Esophagus squamous epithelium (tissue), 4 donors: ENCODE measurements around the gene PLD5.

Experiments used
- POLR2A ChIP-seq, 4 donors: fragments of 450-650 bp; IDR thresholded peaks; one replicate each; pipeline ENCODE4 v1.6.1; 2017; ENCODE audit warnings: antibody characterized with exemption in 4 of 4, mild to moderate bottlenecking in 4 of 4, moderate library complexity in 3 of 4
- TF ChIP-seq, protein P1 (sequence below), 6 experiments: fragments of 450-650 bp in 4 of 6; fragments of 200-600 bp in 2 of 6; sonication (generic) in 2 of 6; IDR thresholded peaks; one replicate each; pipeline ENCODE4 v1.5.1; 2016 to 2019; ENCODE audit warnings: antibody characterized with exemption in 6 of 6, mild to moderate bottlenecking in 4 of 6, moderate library complexity in 4 of 6

DNA sequence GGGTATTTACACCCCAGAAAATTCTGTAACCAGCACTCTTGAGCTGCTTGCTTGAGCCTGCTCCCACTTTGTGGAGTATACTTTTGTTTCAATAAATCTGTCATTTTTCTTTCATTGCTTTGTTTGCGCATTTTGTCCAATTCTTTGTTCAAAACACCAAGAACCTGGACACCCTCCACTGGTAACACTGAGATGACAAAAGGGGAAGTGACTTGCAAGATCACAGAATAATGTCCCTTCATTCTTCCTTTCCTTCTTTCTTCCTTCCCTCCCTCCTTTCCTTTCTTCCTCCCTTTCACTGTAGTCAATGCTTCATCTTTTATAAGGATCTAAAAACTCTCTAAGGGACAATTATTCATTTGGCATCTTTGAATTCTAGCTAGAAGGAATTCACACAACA is 391.1 kb downstream of the PLD5 start:
- TF ChIP-seq, protein P1, sequence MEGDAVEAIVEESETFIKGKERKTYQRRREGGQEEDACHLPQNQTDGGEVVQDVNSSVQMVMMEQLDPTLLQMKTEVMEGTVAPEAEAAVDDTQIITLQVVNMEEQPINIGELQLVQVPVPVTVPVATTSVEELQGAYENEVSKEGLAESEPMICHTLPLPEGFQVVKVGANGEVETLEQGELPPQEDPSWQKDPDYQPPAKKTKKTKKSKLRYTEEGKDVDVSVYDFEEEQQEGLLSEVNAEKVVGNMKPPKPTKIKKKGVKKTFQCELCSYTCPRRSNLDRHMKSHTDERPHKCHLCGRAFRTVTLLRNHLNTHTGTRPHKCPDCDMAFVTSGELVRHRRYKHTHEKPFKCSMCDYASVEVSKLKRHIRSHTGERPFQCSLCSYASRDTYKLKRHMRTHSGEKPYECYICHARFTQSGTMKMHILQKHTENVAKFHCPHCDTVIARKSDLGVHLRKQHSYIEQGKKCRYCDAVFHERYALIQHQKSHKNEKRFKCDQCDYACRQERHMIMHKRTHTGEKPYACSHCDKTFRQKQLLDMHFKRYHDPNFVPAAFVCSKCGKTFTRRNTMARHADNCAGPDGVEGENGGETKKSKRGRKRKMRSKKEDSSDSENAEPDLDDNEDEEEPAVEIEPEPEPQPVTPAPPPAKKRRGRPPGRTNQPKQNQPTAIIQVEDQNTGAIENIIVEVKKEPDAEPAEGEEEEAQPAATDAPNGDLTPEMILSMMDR (IDR thresholded peaks at IDR 0.05), result no peak
- no peak for TF ChIP-seq POLR2A (IDR thresholded peaks at IDR 0.05)
